Anterior cingulate cortex (tissue), 58 donors: ENCODE measurements around the gene FGD4.
"Not testable (repeated sequence)": the region's sequence is repeated elsewhere in the genome, so short reads cannot be mapped to it uniquely, and the experiment has no call there.

ENCODE experiments used
- DNase-seq, 58 donors: peaks; one replicate each; lab custom pipeline; 2025; lab: John Stamatoyannopoulos, UW

Gene FGD4

GRCh38 chr12:32486158-32486557, 86.8 kb downstream of the FGD4 start:
- DNase-seq: no peak

GRCh38 chr12:32488132-32488531, 88.8 kb downstream of the FGD4 start:
- DNase-seq: no peak

- no peak for DNase-seq
These were observed 89.7 kb downstream of the FGD4 start for GRCh38 chr12:32489070-32489469.

GRCh38 chr12:32490801-32491200, 91.4 kb downstream of the FGD4 start:
- DNase-seq: no peak

- DNase-seq: no peak
These were observed 93.9 kb downstream of the FGD4 start for GRCh38 chr12:32493282-32493681.

- no peak for DNase-seq
These were observed 95.3 kb downstream of the FGD4 start for GRCh38 chr12:32494656-32495055.

- peak in 1 of 58 donors; percentile 18 for DNase-seq
These were observed 97.6 kb downstream of the FGD4 start for GRCh38 chr12:32496946-32497345.

GRCh38 chr12:32497864-32498263, 98.5 kb downstream of the FGD4 start:
- DNase-seq: no peak

- DNase-seq: no peak
These were observed 99.7 kb downstream of the FGD4 start for GRCh38 chr12:32499048-32499447.

GRCh38 chr12:32501835-32502333, 102.5 kb downstream of the FGD4 start:
- DNase-seq: peak in 53 of 58 donors; percentile 7 to 87 (median 58)

- DNase-seq: peak in 15 of 58 donors; percentile 9 to 57 (median 22)
These were observed 103.5 kb downstream of the FGD4 start for GRCh38 chr12:32502693-32503502.

- DNase-seq: no peak
These were observed 104.4 kb downstream of the FGD4 start for GRCh38 chr12:32503730-32504129.

- DNase-seq: no peak
These were observed 105.2 kb downstream of the FGD4 start for GRCh38 chr12:32504591-32504990.

- peak in 1 of 58 donors; percentile 38 for DNase-seq
These were observed 105.9 kb downstream of the FGD4 start for GRCh38 chr12:32505067-32505945.

GRCh38 chr12:32507096-32507941, 108.0 kb downstream of the FGD4 start:
- DNase-seq: not testable (repeated sequence)

- DNase-seq: no peak
These were observed 108.6 kb downstream of the FGD4 start for GRCh38 chr12:32507942-32508320.

- no peak for DNase-seq
These were observed 109.3 kb downstream of the FGD4 start for GRCh38 chr12:32508626-32509025.

GRCh38 chr12:32509328-32510091, 110.2 kb downstream of the FGD4 start:
- no peak for DNase-seq

- DNase-seq: not testable (repeated sequence)
These were observed 112.6 kb downstream of the FGD4 start for GRCh38 chr12:32511976-32512375.

- DNase-seq: no peak
These were observed 113.0 kb downstream of the FGD4 start for GRCh38 chr12:32512379-32512778.
